Measurements from ENCODE around the gene GDNF.
A peak's percentile ranks its signal among the peaks of the same experiment; 100 is the strongest.
"Not testable (repeated sequence)": the region's sequence is repeated elsewhere in the genome, so short reads cannot be mapped to it uniquely, and the experiment has no call there.

The GDNF gene

DNA sequence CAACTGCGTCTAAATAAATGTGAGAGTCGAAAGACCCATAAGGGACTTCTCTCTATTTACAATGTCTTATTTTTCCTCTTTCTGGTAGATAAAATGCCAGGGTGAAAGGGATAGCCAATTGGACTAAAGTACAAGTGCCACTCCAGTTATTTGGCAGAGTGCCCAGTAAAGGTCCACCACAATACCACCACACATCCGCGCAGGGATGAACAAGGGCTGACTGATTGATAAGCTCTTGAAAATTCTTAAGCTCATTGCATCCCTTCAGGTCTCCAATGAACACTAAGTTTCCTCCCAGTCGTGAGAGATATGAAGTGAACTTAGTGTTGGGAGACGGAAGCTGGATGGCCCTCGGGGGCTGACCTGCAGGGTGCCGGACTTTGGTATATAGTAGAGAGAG, 58.4 kb downstream of the GDNF start:
- not testable (repeated sequence) for DNase-seq (ENCODE audit: low read depth)

DNA sequence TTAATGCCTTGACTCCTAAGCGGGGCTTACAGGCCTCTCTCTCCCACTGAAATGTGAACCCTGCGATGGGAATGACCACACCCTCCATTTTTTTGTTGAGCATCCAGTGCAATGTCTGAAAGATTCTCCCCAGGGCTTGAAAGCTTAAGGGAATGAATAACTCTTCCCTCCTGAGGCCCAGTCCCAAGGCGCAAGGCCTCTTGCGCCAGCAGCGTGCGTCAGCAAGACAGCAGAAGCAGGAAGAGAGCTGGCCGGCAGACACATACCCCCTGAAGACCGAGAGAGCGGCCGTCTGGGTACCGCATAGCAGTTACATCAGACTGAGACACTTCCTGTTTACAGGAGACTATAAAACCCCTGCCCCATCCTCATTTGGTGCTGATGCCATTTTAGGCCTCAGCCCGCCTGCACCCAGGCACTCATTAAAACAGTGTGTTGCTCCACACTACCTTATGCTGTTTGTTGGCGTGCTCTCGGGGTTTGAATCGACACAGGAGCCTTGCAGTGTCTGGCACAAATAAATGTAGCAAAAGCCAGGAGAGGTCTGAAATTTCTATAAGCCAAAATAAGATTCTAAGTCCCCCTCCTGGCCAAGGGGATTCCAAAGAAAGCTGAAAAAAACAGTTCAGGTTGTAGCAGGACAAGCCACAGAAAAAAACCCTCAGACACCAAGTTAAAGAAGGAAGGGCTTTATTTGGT, 62.3 kb downstream of the GDNF start:
- peak; percentile 40 for DNase-seq (ENCODE audit: low read depth)

DNA sequence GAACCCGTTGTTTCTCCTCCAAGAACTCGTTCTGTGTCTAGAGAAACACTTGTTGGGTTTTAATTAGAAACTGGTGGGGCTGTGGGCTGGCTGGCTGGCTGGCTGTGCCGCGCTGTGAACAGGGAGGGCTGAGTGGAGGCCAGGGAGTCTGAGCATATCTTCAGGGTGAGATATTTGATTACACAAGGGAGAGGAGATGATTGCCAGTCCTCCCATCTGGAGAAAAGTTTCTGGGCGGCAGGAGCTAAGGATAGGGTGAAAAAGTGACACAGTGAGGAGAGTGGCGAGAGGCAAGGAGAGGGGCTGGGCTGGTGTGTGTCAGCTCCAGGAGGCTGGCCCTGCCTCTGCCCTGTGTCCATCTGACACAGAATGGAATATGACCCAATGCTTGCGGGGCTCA, 63.0 kb downstream of the GDNF start:
- peak; percentile 61 for DNase-seq (ENCODE audit: low read depth)

DNA sequence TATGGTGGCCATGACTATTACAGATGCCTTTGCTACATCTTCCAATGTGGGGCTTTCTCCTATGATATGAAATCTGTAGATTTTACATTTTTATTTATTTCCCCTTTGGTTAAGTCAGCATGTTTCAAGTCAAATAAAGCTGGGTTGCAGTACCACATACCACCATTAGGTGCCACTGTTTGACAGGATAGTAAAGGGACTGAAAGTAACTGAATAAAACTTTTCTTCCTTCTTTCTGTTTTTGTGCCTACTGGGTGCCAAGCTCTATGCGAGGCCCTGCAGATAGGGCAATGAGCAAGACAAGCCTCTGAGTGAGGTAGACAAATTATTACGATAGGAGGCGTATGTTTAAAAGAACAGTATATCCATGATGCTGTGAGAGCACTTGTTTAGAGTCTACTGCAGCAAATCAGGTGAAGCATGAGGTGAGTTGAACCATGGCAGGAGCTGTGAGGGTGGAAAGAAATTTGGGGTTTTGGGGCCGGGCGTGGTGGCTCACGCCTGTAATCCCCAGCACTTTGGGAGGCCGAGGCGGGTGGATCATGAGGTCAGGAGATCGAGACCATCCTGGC, 64.8 kb downstream of the GDNF start:
- no peak for DNase-seq (ENCODE audit: low read depth)

DNA sequence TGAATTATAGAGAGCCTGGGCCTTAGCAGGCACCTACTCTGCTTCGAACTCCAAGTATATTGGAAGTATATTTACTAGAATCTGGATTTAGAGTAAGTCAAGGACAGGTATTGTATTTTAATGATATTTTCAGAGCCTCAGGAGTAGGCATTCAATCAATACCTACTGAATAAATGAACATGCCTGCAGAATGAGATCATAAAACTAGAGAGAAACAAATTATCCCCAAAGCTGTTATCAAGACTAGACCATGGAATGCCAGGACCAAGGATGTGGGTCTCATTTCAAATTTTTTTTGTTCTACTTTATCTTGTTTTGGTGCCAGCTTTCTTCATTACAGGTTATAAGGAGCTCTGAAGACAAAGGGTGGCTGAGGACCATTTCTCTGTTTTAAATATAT, 66.0 kb downstream of the GDNF start:
- no peak for DNase-seq (ENCODE audit: low read depth)

DNA sequence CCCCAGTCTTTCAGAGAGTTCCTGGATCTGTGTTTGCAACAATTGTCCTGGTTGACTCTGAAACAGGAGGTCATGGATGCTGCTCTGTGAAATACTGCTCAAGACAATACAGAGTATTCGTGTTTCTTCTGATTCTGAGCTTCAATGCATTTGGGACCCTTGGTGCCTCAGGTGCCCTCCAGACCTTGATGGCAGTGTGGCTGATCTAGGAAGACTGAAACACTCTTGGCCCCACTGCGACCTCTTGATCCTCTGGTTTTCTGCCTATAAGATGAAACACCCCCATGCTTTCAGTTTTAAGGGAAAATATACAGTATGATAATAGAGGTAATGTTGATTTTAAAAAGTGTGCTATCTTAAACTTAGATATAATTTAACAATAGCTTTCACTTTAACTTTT, 67.6 kb downstream of the GDNF start:
- DNase-seq (ENCODE audit: low read depth): no peak

DNA sequence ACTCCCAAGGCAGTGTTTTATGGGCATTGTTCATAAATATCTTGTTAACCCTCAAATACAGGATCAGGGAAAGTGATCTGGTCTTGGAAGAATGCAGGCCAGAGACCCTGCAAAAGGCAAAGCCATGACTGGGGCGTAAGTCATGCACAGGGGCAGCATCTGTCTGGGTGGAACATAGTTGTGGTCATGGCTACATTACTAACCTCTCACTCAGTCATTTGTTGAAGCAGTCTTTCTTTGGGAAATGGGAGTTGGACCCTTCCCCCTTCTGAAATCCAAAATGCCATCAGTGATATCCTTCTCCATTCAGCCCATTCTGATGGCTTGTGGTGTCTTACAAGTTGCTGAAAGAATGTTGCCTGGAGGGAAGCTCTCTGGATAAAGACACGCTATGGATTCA, 68.1 kb downstream of the GDNF start:
- DNase-seq (ENCODE audit: low read depth): peak; percentile 65

DNA sequence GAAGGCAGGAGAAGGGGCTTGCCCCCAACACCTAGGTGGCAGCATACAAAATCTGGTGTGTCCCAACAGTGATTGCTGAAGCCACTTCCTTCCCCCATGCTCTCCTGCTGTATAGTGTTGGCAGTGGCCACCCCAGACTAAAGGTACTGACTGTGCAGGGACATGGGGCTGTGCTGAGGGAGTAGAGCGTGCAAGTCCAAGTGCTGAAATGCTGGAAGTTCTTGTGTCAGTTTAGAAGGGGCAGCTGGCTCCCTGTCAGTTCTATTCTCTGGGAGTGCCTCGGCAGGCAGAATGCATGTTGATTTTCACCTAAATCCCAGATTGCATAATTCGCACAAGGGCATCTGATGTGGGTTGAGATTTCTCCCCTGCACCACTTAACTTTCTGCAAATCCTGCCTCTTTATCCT, 68.6 kb downstream of the GDNF start:
- DNase-seq (ENCODE audit: low read depth): no peak

DNA sequence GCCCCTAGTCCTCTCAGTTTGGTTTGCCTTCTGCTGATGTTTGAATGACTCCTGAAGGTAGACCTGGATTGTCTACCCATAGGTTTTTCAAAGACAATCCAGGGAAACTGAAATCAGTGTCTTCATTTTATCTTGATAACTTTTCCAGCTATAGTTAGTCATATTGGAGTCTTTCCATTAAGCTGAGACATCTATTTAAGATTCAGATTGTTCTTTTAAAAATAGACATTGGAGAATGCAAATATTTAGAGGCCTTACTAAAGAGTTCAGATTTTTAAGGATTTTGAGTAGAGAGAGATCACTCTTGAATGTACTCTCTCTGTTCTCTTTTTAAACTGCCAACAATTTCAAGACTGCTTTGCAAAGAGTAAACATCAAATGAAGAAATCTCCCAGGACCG, 69.1 kb downstream of the GDNF start:
- no peak for DNase-seq (ENCODE audit: low read depth)

DNA sequence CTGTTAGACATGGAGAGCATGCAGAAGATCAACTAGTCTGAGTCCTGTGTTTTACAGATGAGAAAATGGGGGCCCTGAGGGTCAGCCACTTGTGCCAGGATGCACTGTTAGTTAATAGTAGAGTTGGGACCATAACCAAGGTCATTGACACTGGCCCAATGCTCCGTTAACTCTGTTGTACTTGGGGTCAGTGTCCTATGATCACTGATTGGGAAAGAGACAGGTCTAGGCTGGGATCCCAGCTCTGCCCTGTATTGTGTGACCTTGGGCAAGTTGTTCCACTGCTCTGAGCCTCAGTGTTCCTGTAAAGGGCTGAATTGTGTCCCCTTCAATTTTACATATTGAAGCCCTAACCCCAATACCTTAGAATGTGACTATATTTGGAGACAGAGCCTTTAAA, 70.0 kb downstream of the GDNF start:
- no peak for DNase-seq (ENCODE audit: low read depth)

DNA sequence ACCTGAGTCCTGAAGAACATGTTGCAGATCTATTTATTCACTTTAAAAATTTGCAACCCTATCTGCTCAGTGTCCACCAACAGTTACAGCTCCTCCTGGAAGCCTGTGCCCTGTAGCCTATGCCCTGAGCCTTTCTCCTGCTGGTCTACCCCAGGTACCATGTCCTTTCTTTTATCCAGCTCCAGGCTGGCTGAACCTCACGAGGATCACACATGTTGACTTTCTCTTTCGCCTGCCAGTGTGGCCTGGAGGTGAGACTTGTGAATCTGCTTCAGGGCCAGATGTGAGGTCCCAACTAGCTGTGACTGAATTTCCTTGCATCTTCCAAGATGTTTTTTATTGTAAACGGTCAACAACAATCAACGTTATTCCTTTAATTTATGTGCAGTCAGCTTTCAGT, 70.7 kb downstream of the GDNF start:
- DNase-seq (ENCODE audit: low read depth): no peak

DNA sequence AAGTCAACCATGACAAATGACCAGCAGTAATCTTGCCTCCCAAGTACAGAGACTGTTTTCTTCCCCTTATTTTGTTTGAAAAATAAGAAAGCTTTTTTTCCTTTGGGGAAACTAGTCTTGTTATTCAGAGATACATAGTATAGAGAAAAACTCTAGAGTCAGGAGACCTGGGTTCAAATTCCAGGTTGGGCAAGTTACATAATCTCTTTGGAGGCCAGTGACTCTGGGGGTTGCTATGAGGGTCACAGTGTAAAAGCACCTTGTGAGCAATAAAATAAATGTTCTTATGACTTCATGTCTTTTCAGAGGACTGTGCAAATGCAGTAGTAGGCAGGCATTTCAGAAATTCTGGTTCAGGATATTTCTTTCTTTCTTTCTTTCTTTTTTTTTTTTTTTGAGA, 71.5 kb downstream of the GDNF start:
- no peak for DNase-seq (ENCODE audit: low read depth)

DNA sequence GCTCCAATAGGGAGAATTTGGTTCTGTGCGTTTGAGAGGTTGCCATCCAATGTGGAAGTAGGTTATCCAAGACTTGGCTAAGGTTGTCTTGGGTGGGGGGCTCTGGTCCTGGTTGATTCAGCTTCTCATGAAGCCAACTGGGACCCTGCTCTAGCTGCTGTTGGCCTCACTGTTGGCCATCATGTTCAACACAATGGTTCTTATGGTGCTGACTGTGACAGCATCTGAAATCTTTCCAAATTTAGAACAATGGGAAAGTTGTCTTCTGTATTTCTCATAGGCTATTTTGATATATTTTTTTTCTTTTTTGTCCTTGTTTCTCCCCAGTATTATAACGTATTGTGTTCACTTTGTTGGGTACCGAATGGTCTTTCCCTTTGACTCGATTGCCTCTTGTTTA, 71.9 kb downstream of the GDNF start:
- no peak for DNase-seq (ENCODE audit: low read depth)

DNA sequence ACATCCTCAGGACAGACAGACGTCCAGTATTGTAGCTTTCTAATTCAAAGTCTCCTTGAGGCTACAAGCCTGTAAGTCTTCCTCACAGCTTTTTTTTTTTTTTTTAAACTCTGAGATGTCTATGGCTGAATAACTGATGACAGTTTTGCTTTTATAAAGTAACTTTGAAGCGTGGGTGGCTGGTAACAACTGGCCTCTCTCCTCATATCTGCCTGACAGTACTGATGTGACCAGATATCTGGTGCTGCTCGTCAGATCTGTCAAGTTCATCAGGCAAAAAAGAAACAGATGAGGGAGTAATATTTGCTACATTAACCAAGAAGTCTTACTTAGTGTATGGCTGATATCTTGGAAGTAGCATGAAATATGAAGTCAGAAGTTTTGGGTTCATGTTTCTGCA, 72.6 kb downstream of the GDNF start:
- no peak for DNase-seq (ENCODE audit: low read depth)
